NOMO-1 (cell line): Measurements from ENCODE around the gene ST6GALNAC3.

Experiments used
- DNase-seq, 2 experiments: peaks; one replicate each; lab custom pipeline; 2025; ENCODE audit not compliant: unreplicated experiment in 2 of 2; lab: John Stamatoyannopoulos, UW

Gene ST6GALNAC3

DNA sequence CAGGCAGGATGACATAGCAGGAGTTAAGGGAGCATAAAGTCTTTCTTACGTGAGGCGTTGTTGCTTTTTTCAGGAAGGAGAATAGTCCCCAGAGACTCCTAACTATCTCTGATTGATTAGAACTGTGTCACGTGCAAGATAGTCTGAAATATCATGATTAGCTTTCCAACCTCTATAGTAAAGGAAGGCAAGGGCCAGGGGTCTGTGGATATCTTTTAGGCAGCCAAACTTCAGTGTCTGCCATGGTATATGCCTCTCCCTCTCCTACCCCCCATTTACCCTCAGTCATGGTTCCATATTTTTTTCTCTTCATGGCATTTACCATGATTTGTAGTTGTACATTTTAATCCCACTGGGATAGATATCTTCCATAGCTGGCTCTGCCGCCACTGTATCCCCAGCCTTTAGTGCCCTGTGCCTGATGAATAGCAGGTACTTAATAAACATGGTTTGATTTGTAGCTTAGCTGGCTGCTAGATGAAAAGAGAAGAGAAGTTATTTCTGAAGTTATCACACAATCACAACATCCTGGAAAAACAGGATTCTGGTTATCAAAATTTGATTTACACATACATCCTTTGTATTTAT, 474.1 kb downstream of the ST6GALNAC3 start:
- no peak for DNase-seq

DNA sequence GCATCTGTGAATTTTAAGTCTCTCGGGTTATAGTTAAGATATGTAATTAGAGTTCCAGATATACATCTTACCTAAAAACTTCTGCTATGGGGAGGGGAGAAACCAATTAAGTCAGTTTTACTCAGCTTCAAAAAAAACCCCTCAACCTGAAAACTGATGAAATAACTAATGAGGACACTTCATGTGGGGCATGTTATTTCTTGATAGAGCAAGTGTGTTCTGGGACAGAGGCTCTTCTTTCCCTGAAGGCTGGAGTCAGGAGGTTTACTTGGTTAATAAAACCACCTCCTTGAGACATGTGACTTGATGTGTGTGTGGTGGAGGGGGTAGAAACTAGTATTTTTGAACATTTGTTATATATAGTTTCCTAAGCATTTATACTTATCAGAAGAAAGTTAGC, 479.7 kb downstream of the ST6GALNAC3 start:
- DNase-seq: no peak

DNA sequence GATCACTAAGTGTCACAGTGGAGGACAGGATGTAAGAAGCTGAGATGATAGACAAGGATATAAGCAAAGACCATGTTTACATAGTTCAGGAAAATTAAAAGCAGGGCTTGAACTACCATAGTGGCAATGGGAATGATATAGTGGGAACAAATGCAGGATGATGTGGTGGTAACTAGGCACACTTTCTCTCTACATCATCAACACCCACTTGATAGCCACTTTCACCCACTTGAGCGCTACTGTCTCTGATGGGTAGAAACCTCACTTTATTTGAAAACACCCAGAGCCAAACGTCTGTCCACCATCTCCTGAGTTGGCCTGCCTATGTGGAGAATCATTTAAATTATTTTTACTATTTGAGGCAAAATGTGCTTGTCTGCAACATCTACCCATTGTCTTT, 487.7 kb downstream of the ST6GALNAC3 start:
- no peak for DNase-seq

DNA sequence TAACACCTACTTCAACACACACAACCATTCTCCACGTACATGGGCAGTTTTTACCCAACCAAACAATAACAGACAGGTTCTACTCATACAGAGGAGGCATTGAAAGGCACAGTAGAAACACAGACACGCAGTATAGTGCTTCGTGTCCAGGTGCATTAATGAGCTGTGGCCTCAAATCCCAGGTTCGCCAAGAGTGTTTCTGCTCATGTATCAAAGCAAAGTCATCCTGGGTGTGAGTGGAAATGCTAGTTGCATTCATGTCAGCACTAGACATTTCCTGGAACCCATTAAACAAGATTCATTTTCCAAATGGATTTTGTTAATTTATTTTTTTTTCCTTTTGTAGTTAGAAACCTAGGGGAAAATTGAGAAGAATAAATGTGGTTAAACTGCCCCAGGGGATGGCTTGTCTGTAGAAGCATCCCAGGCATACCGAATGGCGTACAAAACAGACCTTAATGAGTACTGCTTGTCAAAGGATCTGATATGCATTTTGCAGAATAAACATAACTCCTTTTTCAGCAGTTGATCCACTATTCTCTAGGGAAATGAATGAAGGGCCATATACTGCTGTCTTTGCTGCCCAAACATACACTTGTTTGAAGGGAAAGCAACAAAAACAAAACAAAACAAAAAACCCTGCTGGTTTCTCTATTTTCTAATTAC, 494.2 kb downstream of the ST6GALNAC3 start:
- no peak for DNase-seq

DNA sequence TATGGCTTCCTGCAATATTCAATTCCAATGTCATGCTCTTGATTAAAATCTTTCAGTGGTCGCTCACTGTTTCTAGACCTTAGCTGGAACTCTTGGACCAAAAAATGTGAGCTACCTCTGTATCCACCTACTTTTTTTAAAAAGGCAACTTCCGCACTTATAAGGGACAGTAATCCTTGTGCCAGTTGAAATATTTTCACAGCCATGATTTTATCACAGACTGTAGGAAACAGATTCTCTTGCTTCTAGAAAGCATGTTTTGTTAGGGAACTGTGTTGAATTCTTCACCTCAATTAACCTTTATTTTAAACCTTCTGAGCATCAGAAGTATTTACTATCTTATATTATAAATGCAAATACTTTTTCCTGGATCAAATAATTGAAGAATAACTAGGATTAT, 496.7 kb downstream of the ST6GALNAC3 start:
- no peak for DNase-seq

DNA sequence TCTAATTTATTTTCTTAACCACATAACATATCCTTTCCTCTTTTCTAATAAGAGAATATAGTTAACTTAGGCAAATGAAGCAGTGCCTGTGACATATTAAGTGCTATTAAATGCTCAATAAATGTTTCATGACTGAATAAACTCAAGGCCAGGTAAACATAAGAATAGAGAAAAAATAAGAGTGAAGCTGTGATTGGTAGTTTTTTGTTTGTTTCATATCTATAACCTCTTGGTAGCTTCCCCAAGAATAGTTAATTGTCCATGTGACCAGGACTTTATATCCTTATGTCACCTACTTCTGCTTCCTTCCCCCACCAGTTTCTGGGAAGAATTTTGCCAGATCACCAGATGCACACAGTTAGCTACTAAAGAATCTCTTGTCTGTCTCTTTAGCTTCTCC, 497.7 kb downstream of the ST6GALNAC3 start:
- no peak for DNase-seq

DNA sequence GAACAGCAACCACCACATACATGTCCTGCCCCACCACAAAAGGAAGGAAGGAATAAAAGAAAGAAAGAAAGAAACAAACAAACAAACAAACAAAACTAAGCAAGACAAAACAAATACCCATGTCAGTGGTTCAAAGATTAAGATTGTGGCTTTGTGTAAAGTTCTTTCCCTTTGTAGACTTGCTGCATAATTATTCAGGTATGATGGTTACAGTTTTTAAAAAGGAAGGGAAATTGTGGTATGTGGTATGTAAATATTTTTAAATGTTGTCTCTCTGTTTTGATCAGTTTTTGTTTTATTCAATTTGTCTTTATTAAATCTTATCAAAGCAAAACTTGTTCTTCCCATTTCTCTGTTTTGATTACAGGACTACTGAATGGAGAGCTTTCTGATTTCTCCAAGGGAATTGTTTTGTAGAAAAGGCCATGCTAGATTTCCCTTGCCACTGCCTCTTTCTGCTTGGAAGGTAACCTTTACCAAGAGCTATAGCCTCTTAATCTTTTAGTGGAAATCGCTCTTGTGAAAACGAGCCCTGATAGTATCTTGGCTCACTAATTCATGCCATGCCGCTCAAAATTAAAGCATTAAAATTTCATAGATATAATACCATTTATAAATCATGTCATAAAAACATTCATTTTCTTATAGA, 502.5 kb downstream of the ST6GALNAC3 start:
- DNase-seq: no peak

DNA sequence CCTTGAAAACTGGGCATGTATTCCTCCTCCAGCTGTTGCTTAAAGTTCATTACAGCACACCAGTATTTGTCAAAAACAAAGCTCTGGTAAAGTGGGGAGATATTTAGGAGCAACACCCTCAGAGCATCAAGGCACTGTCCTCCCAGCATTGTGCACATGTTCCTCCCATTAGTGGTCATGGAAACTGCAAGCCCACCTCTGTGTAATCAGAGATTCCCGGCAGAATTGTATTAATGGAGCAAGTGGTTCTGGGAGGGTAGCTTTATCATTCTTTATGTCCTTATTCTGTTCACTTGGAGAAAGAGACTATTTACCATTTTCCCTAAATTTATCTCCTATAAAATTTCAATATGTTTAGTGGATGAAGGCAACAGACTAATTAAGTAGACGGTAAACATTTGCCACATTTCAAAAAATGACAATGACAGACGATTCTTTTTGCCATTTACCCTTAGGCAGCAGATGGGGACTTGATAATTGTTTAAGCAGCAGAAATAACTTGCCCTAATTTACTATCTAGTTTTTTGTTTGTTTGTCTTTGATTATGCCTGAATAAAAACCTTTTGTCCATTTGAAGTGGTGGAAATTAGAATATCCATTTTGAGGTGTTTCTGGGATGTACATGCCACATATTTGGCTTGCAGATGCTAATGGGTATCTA, 503.1 kb downstream of the ST6GALNAC3 start:
- no peak for DNase-seq

DNA sequence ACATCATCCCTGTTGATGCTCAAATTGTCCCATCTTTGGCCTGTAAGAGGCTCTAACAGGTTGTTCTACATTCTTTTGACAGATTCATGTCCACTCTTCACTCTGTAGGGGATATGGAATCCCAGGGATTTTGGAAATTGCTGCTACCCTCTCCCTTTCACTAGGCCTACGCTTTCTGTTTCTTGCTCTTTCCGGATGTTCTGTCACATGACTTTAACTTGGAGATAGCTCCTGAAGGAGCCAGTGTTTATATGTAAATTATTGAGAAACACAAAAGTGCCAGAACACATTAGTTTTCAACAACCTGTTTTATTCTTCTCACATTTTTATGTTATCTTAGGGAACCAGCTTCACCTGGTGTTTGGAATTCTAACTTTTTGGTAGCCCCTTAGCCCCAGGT, 505.7 kb downstream of the ST6GALNAC3 start:
- no peak for DNase-seq

DNA sequence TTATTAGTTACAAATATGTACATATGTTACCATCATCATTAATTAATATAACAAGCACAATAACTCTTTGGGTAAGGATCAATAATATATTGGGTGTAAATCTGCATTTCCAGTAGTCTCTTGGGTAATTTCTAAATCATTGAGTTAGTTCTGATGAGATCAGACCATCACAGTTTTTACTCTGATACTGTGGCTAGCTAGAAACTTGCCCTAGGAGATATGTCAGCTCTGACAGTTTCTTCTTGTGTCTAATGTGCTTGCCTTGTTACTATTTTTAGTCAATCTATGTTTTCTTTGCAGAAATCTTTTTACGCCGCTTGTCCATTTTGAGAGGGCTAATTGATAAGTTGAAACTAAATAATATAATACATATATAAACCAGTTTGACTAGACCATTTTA, 507.2 kb downstream of the ST6GALNAC3 start:
- no peak for DNase-seq

DNA sequence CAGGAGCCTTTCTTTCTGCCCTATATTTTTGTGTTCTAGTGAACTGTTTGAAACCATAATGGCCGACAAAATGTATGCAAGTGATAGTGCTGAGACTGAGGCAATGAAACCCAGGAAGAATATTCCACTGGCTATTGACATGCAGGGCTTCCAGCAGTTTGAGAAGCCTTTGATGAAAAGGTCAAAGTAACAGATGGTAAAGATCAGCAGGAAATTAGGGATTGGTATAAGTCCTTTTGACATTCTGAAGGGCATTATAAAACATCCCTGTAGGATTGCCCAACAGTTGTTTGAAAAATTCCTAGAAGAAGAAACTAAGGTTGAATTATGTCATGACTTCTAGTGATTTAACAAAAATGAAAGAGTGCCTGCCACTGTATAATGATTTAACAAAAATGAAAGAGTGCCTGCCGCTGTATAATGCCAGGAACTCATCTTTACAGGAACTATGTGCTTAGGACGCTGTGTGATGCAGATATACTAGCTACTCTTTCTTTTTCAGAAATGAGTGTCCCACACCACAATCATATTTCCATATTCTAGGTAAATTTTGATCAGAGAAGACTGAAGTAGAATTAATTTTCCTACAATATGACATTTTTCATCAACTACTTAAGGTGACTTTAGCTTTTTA, 508.8 kb downstream of the ST6GALNAC3 start:
- DNase-seq: no peak

DNA sequence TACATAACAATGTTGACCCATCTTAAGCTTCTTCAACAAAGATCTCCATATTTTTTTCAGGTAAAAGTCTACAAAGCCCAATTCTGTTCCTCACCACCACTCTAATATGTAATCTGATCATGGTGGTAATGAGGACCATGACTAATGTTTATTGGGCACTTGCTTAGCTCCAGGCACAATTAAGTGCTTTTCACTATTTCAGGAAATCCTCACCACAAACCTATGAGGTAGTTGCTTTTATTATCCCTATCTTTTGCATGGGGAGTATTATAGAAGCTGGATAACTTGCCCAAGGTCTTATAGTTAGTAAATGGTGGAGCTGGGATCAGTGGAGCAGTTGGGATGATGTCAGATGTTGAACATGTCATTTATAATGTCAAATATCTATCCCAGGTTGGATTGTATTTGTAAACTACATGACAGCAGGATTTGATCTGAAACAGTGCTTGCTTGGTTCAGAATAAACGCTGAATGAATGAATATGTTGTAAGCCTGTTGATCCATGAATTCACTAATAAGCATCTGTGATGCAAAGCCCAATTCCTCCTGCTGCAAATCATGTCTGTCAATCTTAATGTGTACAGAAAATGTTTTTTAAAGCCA, 509.4 kb downstream of the ST6GALNAC3 start:
- DNase-seq: no peak

DNA sequence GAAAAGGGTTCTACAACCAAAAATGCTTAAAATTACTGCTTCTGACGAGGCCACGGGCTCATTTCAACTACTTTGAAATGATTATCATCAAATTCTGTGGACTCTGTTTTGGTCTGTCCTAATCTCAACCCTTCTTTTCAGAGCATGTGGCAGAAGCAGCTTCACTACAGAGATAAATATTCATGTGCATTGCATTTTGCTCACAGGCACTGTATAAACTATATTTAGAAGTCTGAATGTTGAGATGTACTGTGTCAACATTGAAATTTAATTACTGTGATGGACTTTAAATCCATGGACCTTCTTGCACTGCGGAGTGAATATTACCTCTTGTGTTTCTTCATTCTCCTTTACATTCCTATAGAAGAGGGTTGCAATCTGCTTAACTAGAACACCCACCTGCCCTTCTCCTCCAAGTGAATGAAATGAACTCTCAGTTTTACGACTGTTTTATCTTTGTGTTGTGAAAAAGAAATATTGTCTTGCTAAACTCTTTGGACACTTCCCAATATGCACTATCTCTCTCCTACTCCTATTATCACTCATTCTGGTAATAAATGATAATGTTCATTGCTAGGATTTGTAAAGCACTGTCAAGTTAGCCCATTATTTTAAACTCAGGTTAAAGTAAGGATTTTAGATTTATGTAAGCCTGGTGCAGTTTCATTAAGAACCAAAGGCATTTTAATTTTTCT, 511.6 kb downstream of the ST6GALNAC3 start:
- no peak for DNase-seq

DNA sequence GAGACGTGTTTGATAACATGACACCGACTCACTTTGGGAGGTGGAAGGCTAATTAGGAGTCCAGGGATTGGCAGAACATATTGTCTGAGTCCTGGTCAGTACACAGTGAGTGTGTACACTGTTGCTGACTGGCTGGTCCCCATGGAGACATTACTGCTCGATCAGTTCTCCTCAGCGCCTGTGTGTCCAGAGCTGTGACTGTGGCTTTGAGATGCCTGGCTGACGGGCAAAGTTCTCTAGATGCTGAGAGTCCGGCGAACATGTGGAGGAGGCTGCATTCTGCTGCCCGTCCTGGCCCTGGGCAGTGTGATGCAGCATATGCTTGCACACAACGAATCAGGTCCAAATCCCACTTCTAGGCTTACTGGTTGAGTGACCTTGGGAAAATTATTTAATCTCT, 512.7 kb downstream of the ST6GALNAC3 start:
- DNase-seq: no peak

DNA sequence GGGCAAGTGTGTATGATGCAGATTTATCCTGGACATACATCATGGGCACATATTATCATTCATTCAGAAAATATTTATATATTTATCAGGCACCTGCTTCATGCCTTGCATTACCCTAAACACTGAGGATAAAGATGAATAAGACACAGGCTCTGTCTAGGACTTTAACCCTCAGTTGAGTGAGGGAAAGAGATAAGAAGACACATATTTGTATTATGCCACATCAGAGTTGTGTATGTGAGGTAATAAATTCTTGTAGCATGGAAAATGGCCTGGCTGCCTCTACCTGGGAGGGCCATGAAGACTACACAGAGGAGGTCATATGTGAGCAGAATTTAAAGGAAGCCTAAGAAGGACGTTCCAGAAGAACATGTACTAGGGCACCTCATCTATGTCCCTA, 516.9 kb downstream of the ST6GALNAC3 start:
- DNase-seq: no peak

DNA sequence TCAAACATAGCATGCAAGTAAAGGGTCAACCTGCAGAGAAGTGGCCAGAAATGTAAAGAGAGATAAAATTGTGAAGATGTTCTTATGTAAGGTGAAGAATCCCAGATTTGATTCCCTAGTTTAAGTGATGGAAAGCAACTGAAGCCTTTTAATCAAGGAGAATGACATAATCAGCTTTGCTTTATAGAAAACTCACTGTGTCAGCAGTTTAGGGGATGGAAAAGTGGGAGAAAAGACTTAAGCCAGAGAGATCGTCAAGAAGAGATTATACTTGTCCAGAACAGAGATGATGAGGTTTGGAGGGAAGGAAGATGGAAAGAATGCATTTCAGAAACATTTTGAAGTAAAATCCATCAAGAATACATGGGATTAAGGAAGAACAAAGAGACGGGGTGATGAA, 517.4 kb downstream of the ST6GALNAC3 start:
- no peak for DNase-seq

DNA sequence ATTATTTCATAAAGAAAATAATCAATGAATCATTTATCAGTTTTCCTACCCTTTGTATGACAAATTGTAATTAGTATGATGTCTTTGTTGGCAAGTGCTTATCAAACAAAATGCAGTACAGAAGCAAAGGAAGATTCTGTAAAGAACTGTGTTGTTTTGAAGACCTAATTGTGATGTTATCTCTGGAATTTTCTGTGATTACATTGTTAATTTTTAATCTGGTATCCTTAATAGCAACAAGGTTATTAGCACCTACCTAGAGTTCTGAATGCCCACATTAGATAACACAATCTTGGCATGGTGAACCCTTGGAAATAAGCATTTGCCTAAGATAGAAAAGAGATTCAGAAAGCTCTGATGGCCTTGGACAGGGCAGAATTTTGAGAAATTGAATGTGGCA, 518.6 kb downstream of the ST6GALNAC3 start:
- DNase-seq: no peak

DNA sequence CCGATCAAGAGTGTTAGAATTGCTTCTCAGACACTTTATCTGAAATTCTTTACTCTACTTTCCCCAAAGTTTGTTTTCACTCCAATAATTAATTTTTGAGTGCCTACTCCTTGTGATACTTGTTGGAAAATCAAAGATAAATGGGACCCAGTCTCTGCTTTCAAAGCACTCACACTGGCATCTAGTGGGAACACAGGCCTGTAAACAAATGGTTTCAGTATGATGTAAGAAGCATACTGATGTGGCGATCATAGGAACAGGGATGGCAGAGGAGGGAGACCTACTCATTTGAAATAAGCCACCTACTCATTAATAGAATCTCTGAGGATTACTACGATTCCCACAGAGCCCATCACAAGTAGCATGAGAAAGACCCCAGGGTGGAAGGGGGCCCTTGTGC, 519.1 kb downstream of the ST6GALNAC3 start:
- DNase-seq: no peak

DNA sequence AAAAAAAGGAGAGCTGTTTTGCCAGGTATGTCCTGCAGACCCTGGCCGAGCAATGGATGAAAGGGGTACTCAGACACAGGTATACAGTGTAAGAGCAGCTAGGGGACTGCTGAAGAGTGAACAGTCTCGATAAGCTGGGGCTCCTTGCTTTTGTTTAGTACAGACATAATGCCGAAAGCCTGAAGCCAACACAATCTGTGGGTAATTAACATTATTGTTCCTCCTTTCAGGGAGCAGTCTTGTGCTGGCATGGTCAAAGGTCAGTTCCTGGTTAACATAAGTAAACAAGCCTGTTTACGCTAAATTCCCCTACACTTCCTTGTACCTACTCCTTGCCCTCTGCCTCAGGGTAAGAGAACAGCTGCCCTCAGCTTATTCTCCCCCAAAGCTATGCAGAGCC, 520.5 kb downstream of the ST6GALNAC3 start:
- DNase-seq: peak in 1 of 2 experiments; percentile 40

DNA sequence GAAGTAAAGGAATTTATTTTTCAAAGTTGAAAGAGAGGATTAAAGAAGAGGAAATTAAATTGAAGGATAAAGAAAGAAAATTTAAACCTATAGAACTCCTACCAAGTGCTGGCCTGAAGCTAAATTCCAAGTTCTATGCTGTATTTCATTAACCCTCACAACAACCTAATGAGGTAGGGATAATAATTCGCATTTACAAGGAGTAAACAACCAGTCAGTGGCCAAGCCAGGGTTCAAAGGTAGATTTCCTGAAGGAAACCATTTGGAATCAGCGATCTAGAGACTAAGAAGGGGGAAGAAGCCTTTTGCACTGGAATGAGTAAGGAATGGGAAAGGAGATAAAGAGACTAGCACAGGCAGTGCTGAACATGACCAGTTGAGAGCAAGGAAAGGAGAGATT, 526.9 kb downstream of the ST6GALNAC3 start:
- no peak for DNase-seq
